GM18907 (cell line): ENCODE results near the gene AMDHD2.
"Not testable (repeated sequence)": the region's sequence is repeated elsewhere in the genome, so short reads cannot be mapped to it uniquely, and the experiment has no call there.

Experiments used
- ATAC-seq: cut with Tn5 transposase; IDR thresholded peaks from one replicate; pipeline ENCODE4 v1.9.1; 2021; ENCODE audit warnings: mild to moderate bottlenecking, moderate library complexity; ENCODE audit not compliant: unreplicated experiment

AMDHD2 gene

GRCh38 chr16:2567506-2567905 is 47.3 kb downstream of the AMDHD2 start:
- not testable (repeated sequence) for ATAC-seq

- ATAC-seq: peak; percentile 66
Observed at GRCh38 chr16:2568573-2568972, 48.4 kb downstream of the AMDHD2 start.

GRCh38 chr16:2572704-2573103 is 52.5 kb downstream of the AMDHD2 start:
- not testable (repeated sequence) for ATAC-seq

- not testable (repeated sequence) for ATAC-seq
Observed at GRCh38 chr16:2575839-2576238, 55.7 kb downstream of the AMDHD2 start.

GRCh38 chr16:2577044-2577443 is 56.9 kb downstream of the AMDHD2 start:
- ATAC-seq: not testable (repeated sequence)

GRCh38 chr16:2578905-2579304 is 58.7 kb downstream of the AMDHD2 start:
- ATAC-seq: not testable (repeated sequence)

- ATAC-seq: not testable (repeated sequence)
Observed at GRCh38 chr16:2580143-2580542, 60.0 kb downstream of the AMDHD2 start.

GRCh38 chr16:2580818-2581217 is 60.6 kb downstream of the AMDHD2 start:
- not testable (repeated sequence) for ATAC-seq
